IMR-90 (cell line): ENCODE data around the gene COL19A1. TPM values are rescaled to one million over a fixed set of nuclear protein-coding genes. Genes with fewer than 3 reads are reported as not detected.

Experiments
- ATAC-seq: fragments of 200-7000 bp; cut with Tn5 transposase; 2 replicates; pipeline ENCODE4 v1.9.1; 2020; ENCODE audit warnings: low read depth, mild to moderate bottlenecking, moderate library complexity
- BruUV-seq: library from RNA; stranded (reverse); fragments of 400-500 nt; replicated peaks from 2 replicates; lab custom pipeline; 2021; lab: Mats Ljungman, UMichigan
- CTCF ChIA-PET: fragments of 300-600 bp; formaldehyde crosslinking; extraction: SDS; loops from one replicate; lab custom pipeline; 2021; ENCODE audit warnings: antibody characterized with exemption; lab: Yijun Ruan, JAX
- POLR2A ChIA-PET: fragments of 300-600 bp; sonication (Branson Sonifier 250); formaldehyde crosslinking; loops from one replicate; lab custom pipeline; 2022; ENCODE audit warnings: antibody characterized with exemption; ENCODE audit not compliant: unreplicated experiment; lab: Charles Lee
- DNase-seq: peaks from one replicate; pipeline ENCODE4 v3.0.0; 2013
- H2AFZ ChIP-seq: replicated peaks from 2 replicates; pipeline ENCODE3; 2013; ENCODE audit warnings: low read length, mild to moderate bottlenecking; ENCODE audit not compliant: poor library complexity
- H2AK5ac ChIP-seq: 2 replicates; pipeline ENCODE4 v1.6.1; 2013; ENCODE audit warnings: low read depth, low read length, inconsistent platforms
- H2AK9ac ChIP-seq: replicated peaks from 2 replicates; pipeline ENCODE3; 2013; ENCODE audit warnings: mild to moderate bottlenecking, low read depth, low read length, moderate library complexity; ENCODE audit not compliant: poor library complexity
- H2BK120ac ChIP-seq: 2 replicates; pipeline ENCODE4 v1.6.1; 2013; ENCODE audit warnings: low read depth, low read length, inconsistent platforms
- H2BK15ac ChIP-seq: 3 replicates; pipeline ENCODE4 v1.6.1; 2013; ENCODE audit warnings: low read depth, low read length, inconsistent platforms
- H2BK20ac ChIP-seq: 2 replicates; pipeline ENCODE4 v1.6.1; 2013; ENCODE audit warnings: low read depth, mild to moderate bottlenecking, inconsistent platforms, low read length, moderate library complexity
- H2BK5ac ChIP-seq: 2 replicates; pipeline ENCODE4 v1.6.1; 2013; ENCODE audit warnings: mild to moderate bottlenecking, low read depth, low read length, inconsistent platforms; ENCODE audit not compliant: poor library complexity, severe bottlenecking
- H3K14ac ChIP-seq: replicated peaks from 2 replicates; pipeline ENCODE4 v1.6.1; 2013; ENCODE audit warnings: low read depth, low read length, inconsistent platforms
- H3K18ac ChIP-seq: 2 replicates; pipeline ENCODE4 v1.6.1; 2013; ENCODE audit warnings: low read depth, low read length, control low read depth
- H3K23ac ChIP-seq: 2 replicates; pipeline ENCODE4 v1.6.1; 2013; ENCODE audit warnings: low read depth, low read length, inconsistent platforms
- H3K27ac ChIP-seq: 2 replicates; pipeline ENCODE4 v1.5.1; 2013; ENCODE audit warnings: mild to moderate bottlenecking, control low read depth, low read length; ENCODE audit not compliant: insufficient read depth
- H3K27me3 ChIP-seq: 2 replicates; pipeline ENCODE4 v1.6.1; 2013; ENCODE audit warnings: low read length; ENCODE audit not compliant: control insufficient read depth, insufficient read depth
- H3K36me3 ChIP-seq: 2 replicates; pipeline ENCODE4 v1.6.1; 2013; ENCODE audit warnings: low read length, mixed read lengths; ENCODE audit not compliant: control insufficient read depth, insufficient read depth
- H3K4ac ChIP-seq: 2 replicates; pipeline ENCODE4 v1.6.1; 2013; ENCODE audit warnings: low read depth, low read length, inconsistent platforms
- H3K4me1 ChIP-seq: 2 replicates; pipeline ENCODE4 v1.6.1; 2013; ENCODE audit warnings: low read length, mixed read lengths; ENCODE audit not compliant: control insufficient read depth, insufficient read depth
- H3K4me2 ChIP-seq: 2 replicates; pipeline ENCODE4 v1.6.1; 2013; ENCODE audit warnings: low read depth, mild to moderate bottlenecking, control low read depth, low read length, moderate library complexity
- H3K4me3 ChIP-seq: 2 replicates; pipeline ENCODE4 v1.5.1; 2013; ENCODE audit warnings: low read depth, mild to moderate bottlenecking, control low read depth, low read length, moderate library complexity; ENCODE audit not compliant: insufficient read depth
- H3K56ac ChIP-seq: 2 replicates; pipeline ENCODE4 v1.6.1; 2013; ENCODE audit warnings: low read length, inconsistent platforms; ENCODE audit not compliant: insufficient read depth; ENCODE audit errors: extremely low read depth
- H3K79me1 ChIP-seq, 2 experiments: 2 replicates each; pipeline ENCODE4 v1.6.1; 2013; ENCODE audit warnings: low read length in 2 of 2, inconsistent platforms in 1 of 2, low read depth in 1 of 2
- H3K9ac ChIP-seq: 2 replicates; pipeline ENCODE4 v1.6.1; 2013; ENCODE audit warnings: low read depth, low read length, control low read depth
- H3K9me1 ChIP-seq: 2 replicates; pipeline ENCODE4 v1.6.1; 2013; ENCODE audit warnings: low read length, inconsistent platforms; ENCODE audit not compliant: insufficient read depth
- H3K9me3 ChIP-seq: 2 replicates; pipeline ENCODE4 v1.6.1; 2013; ENCODE audit warnings: low read length; ENCODE audit not compliant: control insufficient read depth, insufficient read depth
- H4K20me1 ChIP-seq: 2 replicates; pipeline ENCODE4 v1.6.1; 2013; ENCODE audit warnings: low read length, inconsistent platforms; ENCODE audit not compliant: insufficient read depth
- H4K5ac ChIP-seq: 2 replicates; pipeline ENCODE4 v1.6.1; 2013; ENCODE audit warnings: mild to moderate bottlenecking, low read depth, low read length, control low read depth
- H4K8ac ChIP-seq, 2 experiments: 2 replicates each; pipeline ENCODE4 v1.6.1; 2013; ENCODE audit warnings: low read depth in 2 of 2, low read length in 2 of 2, control low read depth in 1 of 2, inconsistent platforms in 1 of 2
- H4K91ac ChIP-seq: 2 replicates; pipeline ENCODE4 v1.6.1; 2013; ENCODE audit warnings: low read depth, low read length, inconsistent platforms; ENCODE audit not compliant: insufficient read depth
- CTCF ChIP-seq: conservative IDR thresholded peaks from 2 replicates; pipeline ENCODE4 v1.5.1; 2012; ENCODE audit warnings: mild to moderate bottlenecking, low read depth, low read length, improper control_type of control experiment
- ELK1 ChIP-seq: fragments of 150-350 bp; IDR thresholded peaks from 2 replicates; pipeline ENCODE4 v1.6.1; 2016; ENCODE audit warnings: low read depth, mild to moderate bottlenecking, low read length, moderate library complexity, borderline replicate concordance
- MXI1 ChIP-seq: IDR thresholded peaks from 2 replicates; pipeline ENCODE4 v1.6.1; 2012; ENCODE audit warnings: low read depth, mild to moderate bottlenecking, low read length, moderate library complexity, borderline replicate concordance
- RAD21 ChIP-seq: IDR thresholded peaks from 2 replicates; pipeline ENCODE4 v1.6.1; 2012; ENCODE audit warnings: low read length, improper control_type of control experiment
- WGBS, 2 experiments: methylation state at CpG; one replicate each; pipeline versions ENCODE4 v1.1.5 to v1.1.7; 2013; ENCODE audit warnings: missing lambda C conversion rate in 2 of 2; ENCODE audit not compliant: insufficient read length in 1 of 2; ENCODE audit errors: extremely low coverage in 2 of 2; 5-methylcytosine and 5-hydroxymethylcytosine counted together
- dilution Hi-C: fragments of 300-500 bp; cut with HindIII; formaldehyde crosslinking; loops from one replicate; pipeline ENCODE4 v1.14.3; 2018; ENCODE audit warnings: low sequenced_read_pairs; ENCODE audit not compliant: unreplicated experiment
- in situ Hi-C: fragments of 300-500 bp; cut with MboI; formaldehyde crosslinking; loops from 3 replicates; pipeline ENCODE4 v1.14.3; 2019; ENCODE audit warnings: low sequenced_read_pairs, inconsistent platforms, mixed read lengths
- intact Hi-C: fragments of 100-400 bp; cut with micrococcal nuclease; formaldehyde crosslinking; loops from 2 replicates; pipeline ENCODE4 v1.10.0; 2022
- polyA plus RNA-seq, 3 experiments: library from polyadenylated mRNA; depleted of rRNA; stranded (reverse); fragments of >200 nt; gene quantifications; 2 replicates each; pipeline ENCODE4 v1.2.3, GENCODE V29; 2012; ENCODE audit warnings: low replicate concordance in 1 of 3
- total RNA-seq: library from RNA; depleted of rRNA; stranded (reverse); fragments of >200 nt; gene quantifications from 2 replicates; pipeline ENCODE4 v1.2.3, GENCODE V29; 2012

Gene COL19A1
- total and polyA plus RNA-seq, 2 of the 4 experiments (the other 2 are of a cell fraction), result under 0.01 TPM; not detected in 1

DNA sequence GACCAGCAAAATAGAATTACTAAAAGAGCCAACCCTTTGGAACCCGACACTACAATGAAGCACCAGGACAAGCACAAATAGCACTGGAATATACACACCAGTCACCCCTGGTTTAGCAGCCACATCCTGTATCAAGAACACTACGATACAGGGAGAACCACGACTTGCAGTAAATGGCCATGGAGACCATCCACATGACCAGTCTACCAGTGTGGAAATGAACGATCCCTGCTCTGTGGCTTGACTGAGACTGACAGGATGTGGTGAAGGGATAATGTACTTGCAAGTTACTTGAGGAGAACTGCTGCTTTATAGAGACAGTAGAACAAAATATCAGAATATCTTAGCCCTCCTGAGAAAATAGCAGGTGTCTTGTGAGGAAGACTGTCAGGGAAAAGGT, 266.9 kb downstream of the COL19A1 start:
- Histone ChIP-seq H2BK120ac (no peak overlapping the region), H2BK5ac (no peak overlapping the region), H3K4me1 (no peaks in the 10 kb centered on the region), H2AK5ac (no peak overlapping the region), H3K23ac (no peak overlapping the region), H4K8ac (no peak overlapping the region), H3K18ac (no peak overlapping the region), H3K9me1 (no peaks in the 10 kb centered on the region), H4K91ac (no peak overlapping the region), H3K79me1 (no peaks in the 10 kb centered on the region), H3K36me3 (no peaks in the 10 kb centered on the region), H3K4me3 (no peak overlapping the region), H2AFZ (no peak overlapping the region), H2AK9ac (no peak overlapping the region), H4K5ac (no peak overlapping the region), H3K56ac (no peak overlapping the region), H3K14ac (no peak overlapping the region), H3K4ac (no peak overlapping the region), H3K27ac (no peak overlapping the region), H4K20me1 (no peaks in the 10 kb centered on the region), H3K9me3 (no peaks in the 10 kb centered on the region), H3K27me3 (no peaks in the 10 kb centered on the region), H3K9ac (no peak overlapping the region), H2BK20ac (no peak overlapping the region), H2BK15ac (no peak overlapping the region), H3K4me2 (no peak overlapping the region)
- dilution Hi-C loops, result no loop called here
- no TSS peak for BruUV-seq
- no peak for DNase-seq
- no peak for ATAC-seq
- WGBS, 2 experiments, result no CpG with 5 or more reads among the region's 4 CpGs
- in situ Hi-C loops, result no loop called here
- ChIA-PET CTCF (no interaction called here), POLR2A (no interaction called here)
- TF ChIP-seq ELK1, result no peak
- TF ChIP-seq RAD21, result no peak
- no peak for TF ChIP-seq MXI1
- no peak for TF ChIP-seq CTCF
- intact Hi-C loops, result no loop called here
